COLO829 (cell line): ENCODE measurements around the gene TNIP1.

Experiments used
- DNase-seq: peaks from one replicate; pipeline ENCODE4 v3.0.0; 2012; ENCODE audit warnings: low spot score

TNIP1 gene

DNA sequence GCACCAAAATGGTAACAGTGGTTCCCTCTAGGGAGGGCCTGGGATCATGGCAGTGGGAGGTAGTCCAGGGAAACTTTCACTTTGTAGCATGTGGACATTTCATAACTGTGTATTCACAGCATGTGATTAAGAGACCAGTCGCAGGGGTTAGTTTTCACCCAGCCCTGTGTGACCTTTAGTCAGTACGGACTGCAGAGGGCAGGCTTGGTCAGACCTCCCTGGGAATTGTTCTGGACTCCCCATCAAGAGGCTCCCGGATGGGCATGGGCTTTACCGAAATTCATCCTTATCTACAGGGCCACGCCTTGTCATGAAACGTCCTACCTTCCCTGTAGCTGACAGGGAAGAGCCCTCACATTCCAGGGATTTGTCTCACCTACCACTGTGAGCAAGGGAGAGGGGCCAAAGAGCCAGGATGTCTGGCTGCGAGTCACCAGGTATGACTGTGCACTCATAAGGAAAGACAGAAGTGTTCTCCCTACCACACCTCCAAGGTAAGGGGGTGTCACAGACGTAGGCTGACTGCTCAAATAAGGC is 40.6 kb downstream of the TNIP1 start:
- DNase-seq: no peak

DNA sequence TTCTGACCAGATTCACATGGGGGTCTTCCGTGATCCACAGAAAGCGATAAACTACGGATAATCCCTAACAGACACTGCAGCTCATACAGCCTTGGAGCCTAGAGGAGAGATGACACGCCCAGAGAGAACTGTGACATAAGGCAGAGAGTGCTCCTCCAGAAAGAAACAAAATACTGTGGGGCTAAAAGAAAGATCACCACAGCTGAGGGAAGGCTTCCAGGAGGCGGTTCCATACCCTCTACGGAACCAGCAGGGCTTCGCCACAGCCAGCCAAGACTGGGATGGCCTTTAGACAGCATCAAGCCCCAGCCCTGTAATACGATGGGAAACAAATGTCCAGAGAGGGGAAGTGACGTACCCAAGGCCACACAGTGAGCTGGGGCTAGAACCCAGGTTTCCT is 41.2 kb downstream of the TNIP1 start:
- DNase-seq: no peak

GRCh38 chr5:151038801-151039238 is 42.0 kb downstream of the TNIP1 start:
- DNase-seq: no peak

DNA sequence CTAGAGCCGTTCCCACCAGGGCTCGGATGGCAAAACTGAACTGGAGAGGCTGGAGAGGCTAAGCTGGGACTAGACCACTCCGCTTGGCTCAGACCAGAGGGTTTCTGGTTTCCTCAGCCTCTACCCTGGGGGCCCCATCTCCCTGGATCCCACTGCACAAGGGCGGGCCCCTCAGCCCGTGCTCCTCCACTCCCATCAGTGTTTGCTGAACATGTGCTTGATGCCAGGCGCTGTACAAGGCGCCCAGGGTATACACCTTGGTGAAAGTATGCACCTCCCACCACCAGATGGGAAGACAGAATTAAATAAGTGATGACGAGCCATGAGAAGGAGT is 42.5 kb downstream of the TNIP1 start:
- no peak for DNase-seq

GRCh38 chr5:151037561-151038411 is 43.0 kb downstream of the TNIP1 start:
- DNase-seq: no peak

- no peak for DNase-seq
These were observed 44.3 kb downstream of the TNIP1 start for GRCh38 chr5:151036556-151036955.

GRCh38 chr5:151034422-151035379 is 46.1 kb downstream of the TNIP1 start:
- no peak for DNase-seq

DNA sequence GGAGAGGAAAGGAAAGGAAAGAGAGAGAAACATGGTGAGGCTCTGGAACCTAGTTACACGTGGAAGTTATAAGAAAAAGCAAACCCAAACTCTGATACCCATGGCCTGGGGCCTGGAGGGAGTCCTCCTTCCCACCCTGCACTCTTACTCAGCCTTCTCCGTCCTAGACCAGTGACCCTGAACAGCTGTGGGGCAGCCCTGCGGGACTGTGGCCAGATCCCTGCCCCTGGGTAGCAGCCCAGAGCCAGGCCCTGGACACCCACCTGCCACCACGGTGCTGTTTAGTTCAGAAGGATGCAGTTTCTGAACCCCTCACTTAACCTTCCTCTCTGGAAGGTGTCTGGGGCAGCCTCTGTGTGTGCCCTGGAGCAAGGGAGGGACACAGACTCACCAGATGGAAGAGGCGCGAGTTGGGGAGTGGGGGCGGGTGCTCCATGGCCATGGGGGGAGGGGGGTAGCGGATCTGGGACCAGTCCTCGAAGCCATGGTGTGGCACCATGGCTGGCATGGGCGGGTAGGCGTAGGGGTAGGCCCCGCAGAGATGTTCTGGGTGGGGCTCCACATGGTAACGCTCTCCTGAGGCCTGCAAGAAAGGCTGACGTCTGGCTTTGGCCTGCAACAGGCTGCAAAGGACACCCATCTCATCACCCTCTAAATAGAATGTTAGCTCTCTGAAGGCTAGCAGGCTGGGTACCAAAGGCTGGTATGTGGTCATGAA is 47.5 kb downstream of the TNIP1 start:
- no peak for DNase-seq

DNA sequence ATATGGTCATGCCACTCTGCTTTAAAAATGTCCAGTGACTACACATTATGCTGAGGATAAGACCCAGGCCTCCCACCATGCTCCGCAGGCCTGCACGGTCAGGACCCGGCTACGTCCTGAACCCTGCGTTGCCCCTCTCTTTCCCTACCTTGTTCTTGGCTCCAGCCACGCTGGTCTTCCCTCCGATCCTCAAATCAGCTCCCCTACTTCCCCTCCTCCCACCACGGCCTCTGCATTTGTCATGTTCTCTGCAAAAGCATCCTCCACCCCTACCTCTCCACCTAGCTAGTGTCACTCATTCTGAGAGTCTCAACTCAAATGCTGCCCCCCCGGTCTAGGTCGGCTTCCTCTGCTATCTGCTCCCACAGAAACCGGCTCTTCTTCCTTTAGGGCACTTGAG is 49.3 kb downstream of the TNIP1 start:
- DNase-seq: no peak

GRCh38 chr5:151030379-151030778 is 50.5 kb downstream of the TNIP1 start:
- no peak for DNase-seq

DNA sequence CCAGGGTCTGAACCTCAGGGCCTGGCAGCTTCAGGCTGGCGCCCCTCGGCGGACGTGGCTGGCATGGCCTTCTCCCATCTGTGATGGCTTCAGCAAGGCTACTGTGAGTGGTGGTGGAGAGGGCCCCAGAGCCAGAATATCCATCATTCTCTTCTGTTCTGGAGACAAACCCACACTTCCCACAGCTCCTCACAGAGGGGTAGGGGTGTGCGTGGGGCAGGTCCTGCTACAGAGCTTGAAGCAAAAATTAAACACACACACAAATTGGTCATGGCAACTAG is 50.8 kb downstream of the TNIP1 start:
- no peak for DNase-seq

DNA sequence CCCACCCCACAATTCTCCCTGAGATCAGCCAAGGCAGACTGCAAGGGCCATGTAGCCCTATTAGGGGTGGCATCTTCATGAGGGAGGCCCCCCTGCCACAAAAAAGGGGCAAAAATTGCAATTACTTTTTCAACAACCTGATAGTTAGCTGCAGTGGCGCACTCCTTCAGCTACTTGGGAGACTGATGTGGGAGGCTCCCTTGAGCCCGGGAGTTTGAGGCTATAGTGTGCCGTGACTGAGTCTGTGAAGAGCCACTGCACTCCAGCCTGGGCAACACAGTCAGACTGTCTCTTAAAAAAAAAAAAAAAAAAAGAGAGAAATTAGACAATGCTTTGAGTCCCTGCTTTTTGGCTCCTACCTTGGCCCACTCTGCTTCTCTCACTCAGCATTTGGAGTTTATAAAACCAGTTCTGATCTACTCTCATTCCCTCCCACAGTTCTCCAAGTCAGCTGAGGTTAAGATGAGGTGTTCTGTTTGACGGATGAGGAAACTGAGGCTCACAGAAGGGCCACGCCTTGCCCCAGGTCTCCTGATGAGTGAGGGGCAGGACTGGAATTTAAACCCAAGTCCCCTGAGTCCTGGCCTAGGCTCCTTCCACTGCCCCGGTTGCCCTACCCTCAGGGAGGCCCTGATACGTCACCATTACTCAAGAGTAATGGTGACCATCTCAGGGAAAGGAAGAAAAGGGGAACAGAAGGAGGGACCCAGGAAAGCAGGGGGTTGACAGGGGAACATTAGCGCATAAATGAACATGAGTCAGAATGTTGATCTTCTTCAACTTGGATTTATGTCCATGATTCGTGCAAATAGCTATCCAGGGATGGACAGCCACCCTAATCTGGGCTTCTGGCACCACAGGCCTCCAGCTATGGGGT is 51.4 kb downstream of the TNIP1 start:
- no peak for DNase-seq

DNA sequence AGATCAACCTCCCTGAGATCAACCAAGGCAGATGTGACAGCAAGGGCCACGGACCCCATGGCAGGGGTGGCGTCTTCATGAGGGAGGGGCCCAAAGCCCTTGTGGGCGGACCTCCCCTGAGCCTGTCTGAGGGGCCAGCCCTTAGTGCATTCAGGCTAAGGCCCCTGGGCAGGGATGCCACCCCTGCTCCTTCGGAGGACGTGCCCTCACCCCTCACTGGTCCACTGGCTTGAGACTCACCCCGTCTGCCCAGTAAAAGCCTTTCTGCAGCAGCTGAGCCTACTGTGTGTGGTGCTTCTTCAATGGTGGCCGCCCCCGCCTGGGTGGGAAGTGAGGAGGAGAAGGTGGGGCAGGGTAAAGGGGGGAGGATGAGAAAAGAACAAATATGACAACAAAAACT is 52.1 kb downstream of the TNIP1 start:
- no peak for DNase-seq

DNA sequence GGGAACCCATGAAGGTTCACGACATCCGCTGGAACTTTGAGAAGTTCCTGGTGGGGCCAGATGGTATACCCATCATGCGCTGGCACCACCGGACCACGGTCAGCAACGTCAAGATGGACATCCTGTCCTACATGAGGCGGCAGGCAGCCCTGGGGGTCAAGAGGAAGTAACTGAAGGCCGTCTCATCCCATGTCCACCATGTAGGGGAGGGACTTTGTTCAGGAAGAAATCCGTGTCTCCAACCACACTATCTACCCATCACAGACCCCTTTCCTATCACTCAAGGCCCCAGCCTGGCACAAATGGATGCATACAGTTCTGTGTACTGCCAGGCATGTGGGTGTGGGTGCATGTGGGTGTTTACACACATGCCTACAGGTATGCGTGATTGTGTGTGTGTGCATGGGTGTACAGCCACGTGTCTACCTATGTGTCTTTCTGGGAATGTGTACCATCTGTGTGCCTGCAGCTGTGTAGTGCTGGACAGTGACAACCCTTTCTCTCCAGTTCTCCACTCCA is 52.8 kb downstream of the TNIP1 start:
- no peak for DNase-seq

GRCh38 chr5:151026679-151027078 is 54.2 kb downstream of the TNIP1 start:
- DNase-seq: no peak

- DNase-seq: no peak
These were observed 54.7 kb downstream of the TNIP1 start for GRCh38 chr5:151026088-151026487.

DNA sequence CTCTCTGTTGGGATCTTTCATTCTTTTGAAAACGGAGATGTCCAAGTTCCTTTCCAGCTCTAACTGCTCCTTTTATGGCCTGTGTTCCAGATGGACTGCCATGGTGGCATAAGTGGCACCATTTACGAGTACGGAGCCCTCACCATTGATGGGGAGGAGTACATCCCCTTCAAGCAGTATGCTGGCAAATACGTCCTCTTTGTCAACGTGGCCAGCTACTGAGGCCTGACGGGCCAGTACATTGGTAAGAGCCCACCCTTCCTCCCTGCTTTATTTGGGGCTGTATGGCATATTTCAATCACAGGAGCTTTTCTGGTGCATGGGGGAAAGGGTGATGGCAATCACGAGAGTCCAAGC is 55.6 kb downstream of the TNIP1 start:
- no peak for DNase-seq

DNA sequence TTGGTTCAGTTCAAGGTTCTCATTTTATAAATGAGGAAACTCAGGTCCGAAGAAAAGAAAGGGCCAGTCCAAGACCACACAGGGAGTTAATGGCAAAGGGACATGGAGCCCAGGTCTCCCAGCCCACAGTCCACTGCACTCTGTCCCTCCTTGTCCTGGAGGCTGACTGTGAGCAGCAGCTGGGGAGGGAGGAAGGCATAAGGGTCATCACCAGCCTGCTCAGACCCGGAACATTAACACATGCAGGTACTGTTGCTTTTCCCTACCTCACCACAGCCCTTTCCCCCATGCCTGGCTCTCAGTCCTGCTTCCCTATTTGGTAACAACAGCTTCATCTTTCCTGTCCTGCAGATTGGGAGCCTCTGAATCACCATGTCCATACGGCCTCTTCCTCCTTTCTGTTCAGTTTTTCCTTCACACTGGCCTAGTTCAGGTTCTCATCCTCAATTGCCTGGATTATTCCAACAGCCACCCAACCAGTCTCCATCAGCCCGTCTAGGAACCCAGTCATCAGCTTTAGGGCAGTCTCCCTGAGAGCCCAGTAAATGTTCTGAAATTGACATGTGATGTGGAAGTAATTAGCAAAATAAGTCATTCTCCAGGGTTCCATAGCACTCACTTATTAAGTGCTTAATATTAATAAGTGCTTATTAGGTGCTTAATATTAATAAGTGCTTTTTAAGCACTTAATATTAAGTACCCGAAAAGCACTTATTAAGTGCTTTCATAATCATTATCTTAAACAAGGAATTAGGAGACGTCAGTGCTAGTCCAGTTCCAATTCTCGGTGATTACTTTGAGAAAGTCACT is 56.2 kb downstream of the TNIP1 start:
- DNase-seq: no peak

DNA sequence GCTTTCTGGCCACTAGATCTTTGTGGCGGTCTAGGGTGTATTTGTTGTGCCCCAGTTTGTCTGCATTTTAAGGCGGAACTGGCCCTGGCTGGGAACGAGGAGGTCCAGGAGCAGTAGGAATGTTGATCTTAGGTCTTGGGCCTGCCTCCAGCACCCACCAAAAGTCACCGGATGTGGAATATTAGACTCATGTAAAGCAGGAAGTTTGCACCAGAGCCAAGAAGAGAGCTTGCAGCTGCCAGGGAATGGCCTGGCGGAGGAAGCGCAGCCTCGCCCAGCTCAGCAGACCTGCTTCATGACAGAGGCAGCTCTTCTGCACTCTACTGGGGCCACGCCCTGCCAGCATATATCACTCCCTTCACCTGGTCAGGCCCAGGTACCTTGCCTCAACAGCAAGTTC is 57.2 kb downstream of the TNIP1 start:
- no peak for DNase-seq

GRCh38 chr5:151023047-151023615 is 57.7 kb downstream of the TNIP1 start:
- DNase-seq: no peak
